NCI-H146 (cell line): Measurements from ENCODE around the gene SPACDR.
"Not testable (repeated sequence)": the region's sequence is repeated elsewhere in the genome, so short reads cannot be mapped to it uniquely, and the experiment has no call there.

Experiments used
- DNase-seq: peaks from one replicate; lab custom pipeline; 2025; lab: John Stamatoyannopoulos, UW

SPACDR gene

GRCh38 chr7:100465702-100466311 lies 1.7 kb upstream of the SPACDR start:
- peak; percentile 49 for DNase-seq

GRCh38 chr7:100465299-100465698 lies 1.2 kb upstream of the SPACDR start:
- no peak for DNase-seq

- DNase-seq = no peak
These were observed 731 bp upstream of the SPACDR start for GRCh38 chr7:100464791-100465190.

- no peak for DNase-seq
These were observed 7.0 kb downstream of the SPACDR start for GRCh38 chr7:100457033-100457432.

GRCh38 chr7:100456562-100456961 lies 7.5 kb downstream of the SPACDR start:
- no peak for DNase-seq

GRCh38 chr7:100455206-100455605 lies 8.9 kb downstream of the SPACDR start:
- no peak for DNase-seq

- not testable (repeated sequence) for DNase-seq
These were observed 10.2 kb downstream of the SPACDR start for GRCh38 chr7:100453854-100454253.

- DNase-seq = no peak
These were observed 11.5 kb downstream of the SPACDR start for GRCh38 chr7:100452513-100452912.

GRCh38 chr7:100449190-100449795 lies 14.8 kb downstream of the SPACDR start:
- no peak for DNase-seq

- not testable (repeated sequence) for DNase-seq
These were observed 16.7 kb downstream of the SPACDR start for GRCh38 chr7:100447363-100447762.

- no peak for DNase-seq
These were observed 18.0 kb downstream of the SPACDR start for GRCh38 chr7:100446040-100446439.

GRCh38 chr7:100444311-100445278 lies 19.5 kb downstream of the SPACDR start:
- DNase-seq = no peak

GRCh38 chr7:100443096-100443840 lies 20.8 kb downstream of the SPACDR start:
- no peak for DNase-seq

- DNase-seq = no peak
These were observed 22.2 kb downstream of the SPACDR start for GRCh38 chr7:100441641-100442535.

GRCh38 chr7:100439244-100439643 lies 24.8 kb downstream of the SPACDR start:
- DNase-seq = not testable (repeated sequence)

- not testable (repeated sequence) for DNase-seq
These were observed 25.3 kb downstream of the SPACDR start for GRCh38 chr7:100438731-100439130.

GRCh38 chr7:100438172-100438571 lies 25.9 kb downstream of the SPACDR start:
- DNase-seq = no peak

- no peak for DNase-seq
These were observed 26.6 kb downstream of the SPACDR start for GRCh38 chr7:100437150-100438100.

- peak; percentile 64 for DNase-seq
These were observed 28.4 kb downstream of the SPACDR start for GRCh38 chr7:100435401-100436304.
